CD14-positive monocyte (primary cell): Measurements from ENCODE around the gene WNT16. TPM values are rescaled to one million over a fixed set of nuclear protein-coding genes. Genes with fewer than 3 reads are reported as not detected.
A peak's percentile ranks its signal among the peaks of the same experiment; 100 is the strongest.

Source experiments
- DNase-seq, 3 donors: peaks; one replicate each; pipeline ENCODE4 v3.0.0-alpha.2; 2011 to 2022
- H2AFZ ChIP-seq: 2 replicates; pipeline ENCODE4 v1.6.0; 2012; ENCODE audit warnings: mild to moderate bottlenecking, low read depth, low read length, inconsistent platforms; ENCODE audit not compliant: insufficient read depth, poor library complexity, severe bottlenecking
- H3K27ac ChIP-seq, 2 donors: 1 replicate in 1 of 2; 2 replicates in 1 of 2; pipeline ENCODE4 v1.5.1; 2012 to 2013; ENCODE audit warnings: low read length in 2 of 2, control low read depth in 1 of 2, inconsistent platforms in 1 of 2, low read depth in 1 of 2, mild to moderate bottlenecking in 1 of 2
- H3K27me3 ChIP-seq, 2 donors: one replicate each; pipeline versions ENCODE4 v1.6.0 to v1.6.1; 2011 to 2013; ENCODE audit warnings: low read length in 2 of 2; ENCODE audit not compliant: control insufficient read depth in 2 of 2, insufficient read depth in 2 of 2
- H3K36me3 ChIP-seq, 2 donors: replicated peaks in 1 of 2; 1 replicate in 1 of 2; 2 replicates in 1 of 2; pipeline versions ENCODE4 v1.5.1 to v1.6.1; 2012 to 2013; ENCODE audit warnings: low read length in 2 of 2, control low read depth in 1 of 2, inconsistent platforms in 1 of 2, mild to moderate bottlenecking in 1 of 2; ENCODE audit not compliant: insufficient read depth in 2 of 2, control insufficient read depth in 1 of 2
- H3K4me1 ChIP-seq, 2 donors: 1 replicate in 1 of 2; 2 replicates in 1 of 2; pipeline versions ENCODE4 v1.5.1 to v1.6.1; 2012 to 2013; ENCODE audit warnings: low read length in 2 of 2, control low read depth in 1 of 2, inconsistent platforms in 1 of 2, mild to moderate bottlenecking in 1 of 2, moderate library complexity in 1 of 2; ENCODE audit not compliant: insufficient read depth in 2 of 2, control insufficient read depth in 1 of 2
- H3K4me2 ChIP-seq: replicated peaks from 2 replicates; pipeline ENCODE3; 2012; ENCODE audit warnings: low read length, moderate library complexity, mild to moderate bottlenecking; ENCODE audit not compliant: poor library complexity, severe bottlenecking; ENCODE audit errors: extremely low read depth
- H3K4me3 ChIP-seq, 3 experiments: fragments of 200-600 bp in 1 of 3; sonication (generic) in 1 of 3; replicated peaks in 1 of 3; 1 replicate in 2 of 3; 2 replicates in 1 of 3; pipeline ENCODE4 v1.5.1; 2011 to 2013; ENCODE audit warnings: low read length in 3 of 3, mild to moderate bottlenecking in 3 of 3, control low read depth in 2 of 3, low read depth in 2 of 3, inconsistent platforms in 1 of 3, moderate library complexity in 1 of 3
- H3K79me2 ChIP-seq: 2 replicates; pipeline ENCODE4 v1.6.0; 2012; ENCODE audit warnings: mild to moderate bottlenecking, control low read depth, inconsistent platforms, low read length, moderate library complexity; ENCODE audit not compliant: insufficient read depth
- H3K9ac ChIP-seq: 2 replicates; pipeline ENCODE4 v1.6.0; 2017; ENCODE audit warnings: low read length, mild to moderate bottlenecking; ENCODE audit not compliant: insufficient read depth, poor library complexity, severe bottlenecking
- H3K9me3 ChIP-seq, 2 donors: replicated peaks in 1 of 2; 1 replicate in 1 of 2; 2 replicates in 1 of 2; pipeline versions ENCODE4 v1.5.1 to v1.6.1; 2012 to 2013; ENCODE audit warnings: low read length in 2 of 2, control low read depth in 1 of 2; ENCODE audit not compliant: control insufficient read depth in 1 of 2, insufficient read depth in 1 of 2
- H4K20me1 ChIP-seq: 2 replicates; pipeline ENCODE4 v1.6.0; 2012; ENCODE audit warnings: mild to moderate bottlenecking, low read length, control low read depth, moderate library complexity; ENCODE audit not compliant: insufficient read depth
- H3K27ac Mint-ChIP-seq, 7 donors: one replicate each; pipeline ENCODE4 v1.8.0; 2020; ENCODE audit warnings: mild to moderate bottlenecking in 7 of 7, mixed read lengths in 7 of 7, moderate library complexity in 6 of 7, inconsistent platforms in 2 of 7
- H3K27me3 Mint-ChIP-seq, 3 donors: one replicate each; pipeline ENCODE4 v1.8.0; 2021 to 2022; ENCODE audit warnings: low read depth in 3 of 3, mild to moderate bottlenecking in 3 of 3, mixed read lengths in 3 of 3, moderate library complexity in 3 of 3, inconsistent platforms in 1 of 3
- H3K36me3 Mint-ChIP-seq, 2 donors: one replicate each; pipeline ENCODE4 v1.8.0; 2020; ENCODE audit warnings: mixed read lengths in 2 of 2, inconsistent platforms in 1 of 2, mild to moderate bottlenecking in 1 of 2
- H3K4me1 Mint-ChIP-seq: one replicate; pipeline ENCODE4 v1.8.0; 2020; ENCODE audit warnings: mild to moderate bottlenecking, mixed read lengths
- H3K4me3 Mint-ChIP-seq, 2 donors: one replicate each; pipeline ENCODE4 v1.8.0; 2020; ENCODE audit warnings: mild to moderate bottlenecking in 2 of 2, mixed read lengths in 2 of 2, moderate library complexity in 1 of 2
- H3K9me3 Mint-ChIP-seq, 7 donors: one replicate each; pipeline ENCODE4 v1.8.0; 2020 to 2022; ENCODE audit warnings: mixed read lengths in 7 of 7, mild to moderate bottlenecking in 6 of 7, moderate library complexity in 6 of 7, inconsistent platforms in 2 of 7
- CTCF ChIP-seq: fragments of 200-600 bp; IDR thresholded peaks from one replicate; pipeline ENCODE4 v1.8.0; 2022; ENCODE audit warnings: antibody characterized with exemption, mild to moderate bottlenecking
- WGBS: methylation state at CpG from one replicate; pipeline ENCODE4 v1.1.5; 2013; ENCODE audit warnings: missing lambda C conversion rate; ENCODE audit not compliant: insufficient coverage; 5-methylcytosine and 5-hydroxymethylcytosine counted together
- intact Hi-C, 2 donors: fragments of 100-400 bp; cut with micrococcal nuclease; formaldehyde crosslinking; loops; one replicate each; pipeline versions ENCODE4 v1.15.0 to v1.15.1; 2023
- polyA plus RNA-seq, 3 donors: library from polyadenylated mRNA; depleted of rRNA in 1 of 3; unstranded in 2 of 3; stranded (reverse) in 1 of 3; fragments of 300-500 nt in 2 of 3; fragments of >200 nt in 1 of 3; fragmentation: Illumina TruSeq in 2 of 3; gene quantifications; 1 replicate in 2 of 3; 2 replicates in 1 of 3; pipeline ENCODE4 v1.2.3, GENCODE V29; 2012 to 2021

WNT16 gene
- polyA plus RNA-seq, 3 donors, result 0.05 TPM; not detected in 2

- Mint-ChIP-seq H3K9me3 (no peaks in the 10 kb centered on the region), H3K4me1 (no peaks in the 10 kb centered on the region), H3K27ac (no peak overlapping the region), H3K4me3 (no peak overlapping the region), H3K27me3 (no peaks in the 10 kb centered on the region), H3K36me3 (peaks cover 27 to 29% of the 10 kb centered on the region in 2 donors)
- Histone ChIP-seq H3K36me3 (peaks cover 4 to 25% of the 10 kb centered on the region in 2 donors), H3K4me3 (no peak overlapping the region), H3K27ac (no peak overlapping the region), H2AFZ (no peak overlapping the region), H3K4me1 (no peaks in the 10 kb centered on the region), H4K20me1 (no peaks in the 10 kb centered on the region), H3K79me2 (no peaks in the 10 kb centered on the region), H3K4me2 (no peak overlapping the region), H3K9ac (no peak overlapping the region), H3K9me3 (no peaks in the 10 kb centered on the region), H3K27me3 (no peaks in the 10 kb centered on the region)
- no peak for DNase-seq
- TF ChIP-seq CTCF, result no peak
- intact Hi-C loops, result no loop called here
Observed at GRCh38 chr7:121373177-121373576, 44.4 kb downstream of the WNT16 start.

GRCh38 chr7:121376979-121377378 is 48.2 kb downstream of the WNT16 start:
- H3K27me3 Mint-ChIP-seq, result no peaks in the 10 kb centered on the region
- H3K9me3 ChIP-seq, result no peaks in the 10 kb centered on the region
- intact Hi-C loops, result no loop called here
- no peak overlapping the region for H3K9ac ChIP-seq
- no peak overlapping the region for H3K4me3 Mint-ChIP-seq
- TF ChIP-seq CTCF, result no peak
- no peak overlapping the region for H3K4me2 ChIP-seq
- peaks cover 5% of the 10 kb centered on the region for H3K4me1 Mint-ChIP-seq
- no peak overlapping the region for H3K4me3 ChIP-seq
- WGBS, result no CpG with 5 or more reads among the region's 2 CpGs
- H3K36me3 Mint-ChIP-seq, result peaks cover 15 to 17% of the 10 kb centered on the region in 2 donors
- DNase-seq, result peak in 1 of 3 donors; percentile 4
- no peaks in the 10 kb centered on the region for H3K27me3 ChIP-seq
- H3K27ac Mint-ChIP-seq, result no peak overlapping the region
- no peaks in the 10 kb centered on the region for H3K79me2 ChIP-seq
- H3K4me1 ChIP-seq, result no peaks in the 10 kb centered on the region
- H2AFZ ChIP-seq, result no peak overlapping the region
- peaks cover 4 to 21% of the 10 kb centered on the region in 2 donors for H3K36me3 ChIP-seq
- no peak overlapping the region for H3K27ac ChIP-seq
- H3K9me3 Mint-ChIP-seq, result no peaks in the 10 kb centered on the region
- no peaks in the 10 kb centered on the region for H4K20me1 ChIP-seq
